Measurements from ENCODE around the gene COL13A1. TPM values are rescaled to one million over a fixed set of nuclear protein-coding genes. Genes with fewer than 3 reads are reported as not detected.
A peak's percentile ranks its signal among the peaks of the same experiment; 100 is the strongest.

Gene COL13A1
- total RNA-seq, 6 experiments from 2014 or later, result 0.18 to 0.44 (median 0.30) TPM; not detected in 2

GRCh38 chr10:69893271-69893900 is 91.7 kb downstream of the COL13A1 start:
- intact Hi-C loops (cut with DNase I), result no loop called here
- WGBS (ENCODE audit: insufficient coverage, low coverage, low lambda C conversion rate, missing lambda C conversion rate), result 18% methylated on average over 2 of the region's 6 CpGs
- no peak for TF ChIP-seq CTCF (IDR thresholded peaks at IDR 0.05)
- TF ChIP-seq POLR2A (IDR thresholded peaks at IDR 0.05), result no peak
- H3K4me1 ChIP-seq, result peaks cover 0 to 47% (median 19%) of the 10 kb centered on the region in 4 donors
- H3K36me3 ChIP-seq, result no peaks in the 10 kb centered on the region
- DNase-seq (peak; percentile 73 to 89 (median 85)), ATAC-seq (peak; percentile 75 to 81 (median 78))
- H3K27me3 ChIP-seq, result no peaks in the 10 kb centered on the region
- H3K9me3 ChIP-seq, result no peaks in the 10 kb centered on the region
- H3K4me3 ChIP-seq, result no peak overlapping the region
- H3K27ac ChIP-seq, result peak overlapping the region in 1 of 3 donors; percentile 29

- Histone ChIP-seq H3K9me3 (no peaks in the 10 kb centered on the region), H3K27me3 (no peaks in the 10 kb centered on the region), H3K4me1 (peaks cover 0 to 53% (median 23%) of the 10 kb centered on the region in 4 donors), H3K36me3 (no peaks in the 10 kb centered on the region), H3K4me3 (no peak overlapping the region), H3K27ac (no peak overlapping the region)
- WGBS (ENCODE audit: insufficient coverage, low coverage, low lambda C conversion rate, missing lambda C conversion rate), result no CpG with 5 or more reads among the region's 1 CpG
- ATAC-seq, result no peak
- no peak for DNase-seq
- TF ChIP-seq CTCF (IDR thresholded peaks at IDR 0.05) (no peak), POLR2A (IDR thresholded peaks at IDR 0.05) (no peak)
- intact Hi-C loops (cut with DNase I), result no loop called here
Observed at GRCh38 chr10:69894156-69894555, 92.5 kb downstream of the COL13A1 start.

DNA sequence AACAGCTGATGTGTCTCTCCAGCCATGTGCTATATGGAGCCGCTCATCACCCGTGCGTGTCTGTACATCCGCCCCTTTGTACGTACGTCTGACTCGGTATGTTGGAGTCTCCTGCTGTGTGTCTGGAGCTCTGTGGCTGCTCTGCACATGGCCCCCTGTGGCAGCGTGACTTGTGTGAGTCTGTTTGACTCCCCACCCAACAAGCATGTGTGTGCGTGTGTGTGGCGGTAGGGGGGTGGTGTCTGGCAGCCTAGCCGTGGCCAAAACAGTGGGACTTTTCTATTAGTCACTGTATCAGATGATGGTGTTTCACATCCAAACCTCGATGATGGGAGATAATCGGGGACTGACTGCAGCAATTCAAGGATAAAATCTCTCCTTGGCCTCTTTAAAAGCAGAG is 94.1 kb downstream of the COL13A1 start:
- Histone ChIP-seq H3K27ac (no peak overlapping the region), H3K36me3 (no peaks in the 10 kb centered on the region), H3K4me1 (peaks cover 0 to 51% (median 18%) of the 10 kb centered on the region in 4 donors), H3K9me3 (no peaks in the 10 kb centered on the region), H3K27me3 (no peaks in the 10 kb centered on the region), H3K4me3 (no peak overlapping the region)
- no peak for TF ChIP-seq POLR2A (IDR thresholded peaks at IDR 0.05)
- TF ChIP-seq CTCF (IDR thresholded peaks at IDR 0.05), result no peak
- 96% methylated on average over 9 of the region's 13 CpGs for WGBS (ENCODE audit: insufficient coverage, low coverage, low lambda C conversion rate, missing lambda C conversion rate)
- no peak for DNase-seq
- intact Hi-C loops (cut with DNase I), result no loop called here
- ATAC-seq, result no peak

GRCh38 chr10:69896606-69897231 is 95.0 kb downstream of the COL13A1 start:
- intact Hi-C loops (cut with DNase I), result no loop called here
- Histone ChIP-seq H3K9me3 (no peaks in the 10 kb centered on the region), H3K27ac (no peak overlapping the region), H3K4me3 (no peak overlapping the region), H3K27me3 (no peaks in the 10 kb centered on the region), H3K4me1 (peaks cover 0 to 45% (median 15%) of the 10 kb centered on the region in 4 donors), H3K36me3 (no peaks in the 10 kb centered on the region)
- TF ChIP-seq POLR2A (IDR thresholded peaks at IDR 0.05) (no peak), CTCF (IDR thresholded peaks at IDR 0.05) (no peak)
- no peak for DNase-seq
- ATAC-seq, result no peak
- WGBS (ENCODE audit: insufficient coverage, low coverage, low lambda C conversion rate, missing lambda C conversion rate), result 80% methylated on average over 3 of the region's 12 CpGs
